K562 treated with DMSO at 1 percent for 4 hours (cell line): ENCODE measurements around the gene PTH2. TPM values are rescaled to one million over a fixed set of nuclear protein-coding genes. Genes with fewer than 3 reads are reported as not detected.

Experiments
- total RNA-seq: library from RNA; unstranded; fragments of 300-600 nt; gene quantifications from 2 replicates; pipeline ENCODE4 v1.2.3, GENCODE V29; 2022; ENCODE audit not compliant: insufficient read depth

The PTH2 gene
- not detected in 2 replicates for total RNA-seq

DNA sequence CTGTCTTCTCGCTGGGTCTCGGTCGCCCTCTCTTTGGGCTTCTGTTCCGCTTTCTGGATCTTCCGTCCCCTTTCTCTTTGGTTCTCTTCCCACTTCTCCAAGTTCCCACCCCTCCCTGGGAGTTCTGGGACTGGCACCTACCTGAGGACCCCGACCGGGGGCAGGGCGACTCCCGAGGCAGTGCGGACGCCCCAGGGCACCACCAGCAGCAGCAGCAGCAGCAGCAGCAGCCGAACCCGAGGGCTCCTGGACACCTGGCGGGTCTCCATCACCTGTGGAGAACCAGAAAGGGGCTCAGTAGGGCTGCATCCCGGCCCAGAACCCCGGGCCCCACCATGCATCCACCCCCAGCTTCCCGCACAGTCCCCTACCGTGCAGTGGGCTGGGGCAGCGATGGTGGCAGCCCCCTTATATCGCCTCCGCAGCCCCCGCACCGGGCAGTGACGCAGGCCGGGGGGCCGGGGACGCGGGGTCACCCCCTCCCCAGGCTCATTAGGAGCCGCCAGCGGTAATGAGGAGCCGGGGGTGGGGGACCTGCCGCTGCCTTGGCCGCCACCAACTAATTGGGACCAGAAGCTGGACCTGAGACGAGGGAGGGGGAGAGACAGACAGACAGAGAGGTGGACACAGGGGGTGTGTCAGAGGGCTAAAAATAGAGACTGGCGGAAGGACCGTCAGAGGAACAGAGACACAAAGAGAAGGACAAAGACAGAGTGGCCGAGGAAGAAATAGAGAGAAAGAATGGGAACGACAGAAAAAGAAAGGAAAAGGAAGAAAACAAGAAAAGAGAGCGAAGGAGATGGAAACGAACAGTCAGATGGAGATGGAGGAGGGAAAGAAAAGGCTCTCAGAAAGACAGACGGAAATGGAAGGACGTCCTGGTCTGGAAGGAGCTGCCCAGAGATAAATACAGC, at the start of gene PTH2:
Gene PTH2, minus strand, starts transcription at position 371 of the 914 bp plus-strand sequence. Its CDS starts 102 bp downstream, at position 269.

GRCh38 chr19:49453013-49453756, 29.9 kb upstream of the PTH2 start, which contains the start of gene ALDH16A1:
Gene ALDH16A1, plus strand, starts transcription at chr19:49453225. Its CDS starts 107 bp downstream, at chr19:49453332.

GRCh38 chr19:49451430-49452181, 28.4 kb upstream of the PTH2 start, which contains the start of gene PIH1D1:
Gene PIH1D1, minus strand, starts transcription at chr19:49451814. Its CDS starts 240 bp downstream, at chr19:49451574.

DNA sequence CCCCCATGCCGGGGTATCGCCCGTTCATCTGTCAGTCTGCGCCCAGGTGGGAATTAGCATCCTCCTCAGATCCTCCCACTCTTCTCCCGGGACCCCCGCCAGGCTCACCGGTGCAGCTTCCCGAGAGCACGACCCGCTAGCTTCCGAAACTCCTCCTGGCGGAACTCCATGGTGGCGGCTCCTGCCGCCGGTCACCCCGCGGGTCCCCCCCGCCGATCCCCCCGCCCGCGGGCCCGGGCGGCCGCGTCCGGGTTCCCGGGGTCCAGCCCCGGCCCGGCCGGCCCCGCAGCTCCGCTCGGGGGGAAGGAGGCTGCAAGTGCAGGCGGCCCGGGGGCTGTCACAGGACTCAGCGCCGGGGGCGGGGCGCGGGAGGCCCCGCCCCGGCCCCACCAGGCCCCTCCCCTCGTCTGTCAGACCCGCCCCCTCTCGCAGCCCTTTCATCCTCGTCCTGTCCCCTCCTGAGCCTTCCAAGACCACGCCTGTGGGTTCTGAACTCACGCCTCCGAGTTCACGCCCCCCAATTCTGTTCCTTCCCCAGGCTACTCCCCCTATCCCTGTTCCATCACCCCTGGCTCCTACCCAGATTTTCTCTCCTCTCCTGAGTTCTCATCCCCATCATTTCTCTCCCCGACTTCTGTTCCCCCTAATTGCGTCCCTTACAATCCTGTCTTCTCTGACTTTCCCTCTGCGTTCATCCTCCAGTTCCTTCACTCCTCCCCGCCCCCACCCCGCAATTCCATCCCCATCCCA, 18.1 kb upstream of the PTH2 start, which contains the start of gene SLC17A7:
Gene SLC17A7, minus strand, starts transcription at position 318 of the 750 bp plus-strand sequence. Its CDS starts 148 bp downstream, at position 170.

GRCh38 chr19:49425178-49425577, 1.9 kb upstream of the PTH2 start, which contains the start of gene GFY:
Gene GFY, plus strand, starts transcription at chr19:49425388. Its CDS starts 1,043 bp downstream, at chr19:49426431.

GRCh38 chr19:49387936-49388372, 35.3 kb downstream of the PTH2 start, which contains the start of gene KASH5:
Gene KASH5, plus strand, starts transcription at chr19:49388249. Its CDS starts 2,635 bp downstream, at chr19:49390884.

Other genes with a start within 250 kb of the PTH2 start
- gene SLC6A16, start 98.2 kb downstream of the PTH2 start, total RNA-seq, result 4.4 TPM in 1 of 2 replicates, not detected in the other
- gene CD37, start 88.0 kb downstream of the PTH2 start, total RNA-seq, result 17.6 and 20.7 TPM in 2 replicates
- 15.2 and 18.8 TPM in 2 replicates for gene TEAD2, start 61.0 kb downstream of the PTH2 start, total RNA-seq
- not detected in 2 replicates for gene DKKL1, start 59.6 kb downstream of the PTH2 start, total RNA-seq
- gene KASH5, start 35.2 kb downstream of the PTH2 start, total RNA-seq, result 0.70 and 0.84 TPM in 2 replicates
- not detected in 2 replicates for gene GFY, start 1.9 kb upstream of the PTH2 start, total RNA-seq
- 9.3 and 13.4 TPM in 2 replicates for gene SLC17A7, start 18.1 kb upstream of the PTH2 start, total RNA-seq
- gene PIH1D1, start 28.4 kb upstream of the PTH2 start, total RNA-seq, result 160 and 172 TPM in 2 replicates
- 25.7 and 31.3 TPM in 2 replicates for gene ALDH16A1, start 29.8 kb upstream of the PTH2 start, total RNA-seq
- 6.9 and 9.0 TPM in 2 replicates for gene FLT3LG, start 50.8 kb upstream of the PTH2 start, total RNA-seq
- 9,551 and 10,252 TPM in 2 replicates for gene RPL13A, start 64.2 kb upstream of the PTH2 start, total RNA-seq
- gene RPS11, start 73.0 kb upstream of the PTH2 start, total RNA-seq, result 7,062 and 7,239 TPM in 2 replicates
- 9.0 and 11.5 TPM in 2 replicates for gene FCGRT, start 89.2 kb upstream of the PTH2 start, total RNA-seq
- gene RCN3, start 104.6 kb upstream of the PTH2 start, total RNA-seq, result 6.0 and 10.4 TPM in 2 replicates
- gene NOSIP, start 157.1 kb upstream of the PTH2 start, total RNA-seq, result 307 and 345 TPM in 2 replicates
- 0.84 TPM in 1 of 2 replicates, not detected in the other for gene PRRG2, start 157.9 kb upstream of the PTH2 start, total RNA-seq
- gene PRR12, start 167.7 kb upstream of the PTH2 start, total RNA-seq, result 9.5 and 10.7 TPM in 2 replicates
- 12.7 and 23.1 TPM in 2 replicates for gene RRAS, start 216.7 kb upstream of the PTH2 start, total RNA-seq
- 40.7 and 59.9 TPM in 2 replicates for gene SCAF1, start 218.8 kb upstream of the PTH2 start, total RNA-seq
- gene IRF3, start 242.4 kb upstream of the PTH2 start, total RNA-seq, result 84.6 and 91.3 TPM in 2 replicates
- 215 and 249 TPM in 2 replicates for gene BCL2L12, start 242.5 kb upstream of the PTH2 start, total RNA-seq